ENCODE data around the gene DCD.
"Not testable (repeated sequence)": the region's sequence is repeated elsewhere in the genome, so short reads cannot be mapped to it uniquely, and the experiment has no call there.

The DCD gene

DNA sequence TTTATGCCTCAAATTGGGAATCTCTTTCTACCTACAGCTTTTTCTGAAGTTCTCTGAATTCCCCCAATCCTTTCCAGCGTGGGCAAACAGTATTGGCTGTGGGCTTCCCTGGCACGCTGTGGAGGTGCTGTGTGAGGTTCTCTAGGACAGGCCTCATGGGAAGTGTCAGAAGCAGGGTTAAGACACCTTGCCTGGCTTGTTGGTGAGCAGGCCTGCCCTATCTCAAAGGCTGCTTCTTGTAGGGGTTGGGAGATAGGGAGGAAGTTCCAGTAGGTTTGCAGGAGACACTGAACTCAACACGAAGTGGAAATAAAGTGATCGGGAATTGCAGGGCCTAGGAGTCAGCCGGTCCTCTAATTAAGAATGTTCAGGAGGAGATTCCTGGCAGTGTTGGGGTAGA, 30.0 kb upstream of the DCD start:
- no peaks in the 10 kb centered on the region for H3K27me3 ChIP-seq (ENCODE audit: control insufficient read depth, insufficient read depth, low read length, poor library complexity, severe bottlenecking)
- no peak overlapping the region for H3K4me3 ChIP-seq (ENCODE audit: insufficient read depth, low read depth, low read length)
- H3K9me3 ChIP-seq (ENCODE audit: control insufficient read depth, low read length), result no peaks in the 10 kb centered on the region
- H3K36me3 ChIP-seq (ENCODE audit: control insufficient read depth, insufficient read depth, low read length), result no peaks in the 10 kb centered on the region
- no peaks in the 10 kb centered on the region for H3K4me1 ChIP-seq (ENCODE audit: control insufficient read depth, insufficient read depth, low read length)
- WGBS, 2 experiments, result 88 to 91% methylated on average over 5 of the region's 5 CpGs
- H3K27ac ChIP-seq (ENCODE audit: insufficient read depth, low read depth, low read length, poor library complexity, severe bottlenecking), result no peak overlapping the region

DNA sequence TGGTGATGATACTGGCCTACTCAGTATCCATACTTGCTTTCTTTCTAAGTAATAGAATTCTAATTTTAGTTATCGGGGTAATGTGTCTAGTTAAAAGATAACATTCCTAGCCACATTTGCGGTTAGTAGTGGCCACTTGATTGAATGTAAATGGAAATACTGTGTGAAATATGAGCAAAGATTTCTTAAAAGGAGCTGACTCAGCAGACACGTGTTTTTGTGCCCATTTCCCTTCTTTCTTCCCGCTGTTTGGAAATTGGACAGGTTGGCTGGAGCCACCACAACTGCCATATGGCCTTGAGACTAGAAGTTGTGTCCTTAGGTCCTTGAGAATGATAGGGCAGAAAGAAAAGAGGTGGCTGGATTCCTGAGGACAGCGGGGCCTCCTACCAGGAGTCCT, 19.8 kb upstream of the DCD start:
- Histone ChIP-seq H3K4me1 (ENCODE audit: control insufficient read depth, insufficient read depth, low read length) (no peaks in the 10 kb centered on the region), H3K4me3 (ENCODE audit: insufficient read depth, low read depth, low read length) (no peak overlapping the region), H3K27me3 (ENCODE audit: control insufficient read depth, insufficient read depth, low read length, poor library complexity, severe bottlenecking) (no peaks in the 10 kb centered on the region), H3K27ac (ENCODE audit: insufficient read depth, low read depth, low read length, poor library complexity, severe bottlenecking) (no peak overlapping the region), H3K9me3 (ENCODE audit: control insufficient read depth, low read length) (no peaks in the 10 kb centered on the region), H3K36me3 (ENCODE audit: control insufficient read depth, insufficient read depth, low read length) (no peaks in the 10 kb centered on the region)
- 88 to 94% methylated on average over 5 of the region's 5 CpGs for WGBS, 2 experiments

DNA sequence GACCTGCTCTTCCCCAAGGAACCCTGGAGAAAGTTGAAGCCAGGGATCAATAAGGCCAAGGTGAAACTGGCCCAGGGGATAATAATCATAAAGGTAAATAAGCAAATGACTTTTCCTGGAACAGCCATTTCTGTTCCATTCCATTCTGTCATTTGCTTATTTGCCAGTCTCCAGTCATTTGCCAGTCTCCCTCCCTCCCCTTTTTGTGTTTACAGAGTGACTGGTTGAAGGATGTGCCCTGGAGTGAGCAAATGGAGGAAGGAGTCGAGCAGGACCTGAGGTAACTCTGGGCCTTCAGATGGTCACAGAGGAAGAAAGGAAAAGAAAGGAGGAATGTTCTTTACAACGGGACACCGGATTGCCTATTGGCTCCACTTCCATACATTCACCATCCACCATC, 17.8 kb upstream of the DCD start:
- H3K9me3 ChIP-seq (ENCODE audit: control insufficient read depth, low read length), result no peaks in the 10 kb centered on the region
- no peak overlapping the region for H3K4me3 ChIP-seq (ENCODE audit: insufficient read depth, low read depth, low read length)
- WGBS, 2 experiments, result 86 to 89% methylated on average over 1 of the region's 3 CpGs
- no peaks in the 10 kb centered on the region for H3K4me1 ChIP-seq (ENCODE audit: control insufficient read depth, insufficient read depth, low read length)
- H3K36me3 ChIP-seq (ENCODE audit: control insufficient read depth, insufficient read depth, low read length), result no peaks in the 10 kb centered on the region
- no peak overlapping the region for H3K27ac ChIP-seq (ENCODE audit: insufficient read depth, low read depth, low read length, poor library complexity, severe bottlenecking)
- no peaks in the 10 kb centered on the region for H3K27me3 ChIP-seq (ENCODE audit: control insufficient read depth, insufficient read depth, low read length, poor library complexity, severe bottlenecking)

DNA sequence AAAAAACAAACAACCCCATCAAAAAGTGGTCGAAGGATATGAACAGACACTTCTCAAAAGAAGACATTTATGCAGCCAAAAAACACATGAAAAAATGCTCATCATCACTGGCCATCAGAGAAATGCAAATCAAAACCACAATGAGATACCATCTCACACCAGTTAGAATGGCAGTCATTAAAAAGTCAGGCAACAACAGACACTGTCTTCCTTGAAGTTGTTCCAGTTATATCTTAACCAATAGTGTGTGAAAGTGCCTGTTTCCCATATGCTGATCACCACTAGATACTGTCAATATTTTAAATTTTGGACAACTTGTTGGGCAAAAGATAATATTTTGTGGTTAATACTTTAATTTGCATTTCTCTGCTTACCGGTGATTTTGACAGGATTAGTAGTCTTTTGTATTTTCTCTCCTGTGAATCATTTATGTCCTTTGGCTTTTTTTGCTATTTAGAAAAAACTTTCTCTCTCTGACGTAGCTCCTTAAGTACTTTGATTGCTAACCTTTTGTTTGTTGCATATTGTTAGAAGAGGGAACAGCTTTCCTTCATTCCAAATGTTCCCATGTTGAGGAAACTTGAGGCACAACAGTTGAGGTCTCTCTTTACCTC, 17.0 kb upstream of the DCD start:
- not testable (repeated sequence) for H3K9me3 ChIP-seq (ENCODE audit: control insufficient read depth, low read length); H3K4me3 ChIP-seq (ENCODE audit: insufficient read depth, low read depth, low read length)
- 92 to 96% methylated on average over 2 of the region's 3 CpGs for WGBS, 2 experiments

DNA sequence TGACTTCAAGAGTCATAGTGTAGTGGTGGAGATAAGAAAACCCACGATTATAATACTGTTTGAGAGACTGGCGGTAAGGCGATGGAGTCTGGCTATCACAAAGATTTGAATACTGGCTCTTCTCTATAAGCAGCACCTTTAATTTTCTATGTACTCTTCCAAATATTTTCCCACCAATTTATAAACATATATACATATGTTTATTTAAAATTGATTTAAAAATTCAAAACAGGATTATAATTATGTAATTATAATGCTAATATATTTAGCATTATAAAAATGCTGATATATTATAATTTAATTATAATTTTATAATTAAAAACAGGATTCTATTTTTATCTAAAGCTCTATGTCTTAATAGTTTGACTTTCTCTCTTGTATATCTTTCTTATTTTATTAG, 15.4 kb upstream of the DCD start:
- H3K4me1 ChIP-seq (ENCODE audit: control insufficient read depth, insufficient read depth, low read length), result no peaks in the 10 kb centered on the region
- 97 to 100% methylated on average over 3 of the region's 3 CpGs for WGBS, 2 experiments
- no peak overlapping the region for H3K4me3 ChIP-seq (ENCODE audit: insufficient read depth, low read depth, low read length)
- H3K36me3 ChIP-seq (ENCODE audit: control insufficient read depth, insufficient read depth, low read length), result no peaks in the 10 kb centered on the region
- no peak overlapping the region for H3K27ac ChIP-seq (ENCODE audit: insufficient read depth, low read depth, low read length, poor library complexity, severe bottlenecking)
- H3K27me3 ChIP-seq (ENCODE audit: control insufficient read depth, insufficient read depth, low read length, poor library complexity, severe bottlenecking), result no peaks in the 10 kb centered on the region
- H3K9me3 ChIP-seq (ENCODE audit: control insufficient read depth, low read length), result no peaks in the 10 kb centered on the region

More for the DNA sequence above, 17.0 kb upstream of the DCD start:
- not testable (repeated sequence) for H3K27ac ChIP-seq (ENCODE audit: insufficient read depth, low read depth, low read length, poor library complexity, severe bottlenecking); H3K27me3 ChIP-seq (ENCODE audit: control insufficient read depth, insufficient read depth, low read length, poor library complexity, severe bottlenecking); H3K4me1 ChIP-seq (ENCODE audit: control insufficient read depth, insufficient read depth, low read length); H3K36me3 ChIP-seq (ENCODE audit: control insufficient read depth, insufficient read depth, low read length)

DNA sequence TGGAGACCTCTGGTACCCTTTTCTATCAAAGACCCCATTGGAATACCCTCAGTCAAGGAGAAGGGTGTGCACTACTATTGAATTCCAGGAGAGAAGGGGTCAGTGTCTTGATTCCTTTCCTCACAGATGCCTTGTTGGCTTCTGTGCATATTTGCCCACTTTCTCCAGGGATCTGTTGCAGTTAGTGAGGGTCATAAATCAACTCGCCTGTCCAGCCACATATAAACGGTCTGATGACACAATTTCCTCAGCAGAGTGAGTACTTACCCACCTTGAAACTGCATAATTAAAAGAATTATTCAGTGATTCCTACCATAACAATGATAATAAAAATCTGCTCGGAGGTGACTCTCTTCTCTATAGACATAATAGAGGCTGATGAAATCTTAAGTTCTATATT, 13.9 kb upstream of the DCD start:
- H3K4me1 ChIP-seq (ENCODE audit: control insufficient read depth, insufficient read depth, low read length), result no peaks in the 10 kb centered on the region
- no peaks in the 10 kb centered on the region for H3K36me3 ChIP-seq (ENCODE audit: control insufficient read depth, insufficient read depth, low read length)
- H3K9me3 ChIP-seq (ENCODE audit: control insufficient read depth, low read length), result no peaks in the 10 kb centered on the region
- no peak overlapping the region for H3K4me3 ChIP-seq (ENCODE audit: insufficient read depth, low read depth, low read length)
- H3K27me3 ChIP-seq (ENCODE audit: control insufficient read depth, insufficient read depth, low read length, poor library complexity, severe bottlenecking), result no peaks in the 10 kb centered on the region
- no peak overlapping the region for H3K27ac ChIP-seq (ENCODE audit: insufficient read depth, low read depth, low read length, poor library complexity, severe bottlenecking)
- WGBS, 2 experiments, result 86 to 88% methylated on average over 2 of the region's 3 CpGs

DNA sequence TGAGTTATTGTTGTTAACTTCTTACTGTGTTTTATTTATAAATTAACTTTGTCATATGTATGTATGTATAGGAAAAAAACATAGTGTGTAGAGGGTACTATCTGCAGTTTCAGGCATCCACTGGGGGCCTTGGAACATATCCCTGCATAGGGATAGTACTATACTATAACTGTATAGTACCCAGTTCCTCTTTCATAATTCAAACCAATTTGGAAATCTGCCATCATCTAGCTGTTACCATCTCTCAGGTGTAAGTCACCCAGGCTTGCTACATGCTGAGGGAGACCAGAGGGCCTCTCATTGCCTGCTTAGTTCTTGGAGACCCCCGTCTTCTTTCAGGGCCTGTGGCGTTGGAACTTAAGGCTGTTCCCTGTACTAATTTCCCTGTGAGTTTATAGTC, 12.9 kb upstream of the DCD start:
- Histone ChIP-seq H3K9me3 (ENCODE audit: control insufficient read depth, low read length) (no peaks in the 10 kb centered on the region), H3K27ac (ENCODE audit: insufficient read depth, low read depth, low read length, poor library complexity, severe bottlenecking) (no peak overlapping the region), H3K4me1 (ENCODE audit: control insufficient read depth, insufficient read depth, low read length) (no peaks in the 10 kb centered on the region), H3K27me3 (ENCODE audit: control insufficient read depth, insufficient read depth, low read length, poor library complexity, severe bottlenecking) (no peaks in the 10 kb centered on the region), H3K4me3 (ENCODE audit: insufficient read depth, low read depth, low read length) (no peak overlapping the region), H3K36me3 (ENCODE audit: control insufficient read depth, insufficient read depth, low read length) (no peaks in the 10 kb centered on the region)
- WGBS, 2 experiments, result 93 to 95% methylated on average over 2 of the region's 2 CpGs

DNA sequence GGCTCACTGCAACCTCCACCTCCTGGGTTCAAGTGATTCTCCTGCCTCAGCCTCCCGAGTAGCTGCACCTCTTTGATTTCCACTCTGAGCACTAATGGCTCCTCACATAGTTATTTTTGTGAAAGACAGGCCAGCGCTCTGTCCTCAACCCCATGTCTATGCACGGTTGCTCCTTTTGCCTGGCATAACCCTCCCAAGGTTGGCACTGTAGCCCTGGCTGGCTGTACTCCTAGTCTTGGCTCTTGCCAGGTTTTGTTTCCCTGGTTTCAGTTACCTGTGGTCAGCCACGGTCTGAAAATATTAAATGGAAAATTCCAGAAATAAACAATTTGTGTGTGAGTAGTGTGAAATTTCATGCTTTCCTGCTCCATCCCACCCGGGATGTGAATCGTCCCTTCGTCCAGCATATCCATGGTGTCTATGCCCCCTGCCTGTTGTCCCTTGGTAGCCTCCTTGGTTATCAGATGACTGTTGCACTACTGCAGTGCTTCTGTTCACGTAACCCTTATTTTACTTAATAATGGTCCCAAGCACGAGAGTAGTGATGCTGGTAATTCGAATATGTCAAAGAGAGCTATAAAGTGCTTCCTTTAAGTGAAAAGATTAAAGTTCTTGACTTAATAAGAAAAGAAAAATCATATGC, 12.3 kb upstream of the DCD start:
- Histone ChIP-seq H3K4me3 (ENCODE audit: insufficient read depth, low read depth, low read length) (no peak overlapping the region), H3K9me3 (ENCODE audit: control insufficient read depth, low read length) (no peaks in the 10 kb centered on the region), H3K27ac (ENCODE audit: insufficient read depth, low read depth, low read length, poor library complexity, severe bottlenecking) (no peak overlapping the region), H3K4me1 (ENCODE audit: control insufficient read depth, insufficient read depth, low read length) (no peaks in the 10 kb centered on the region), H3K27me3 (ENCODE audit: control insufficient read depth, insufficient read depth, low read length, poor library complexity, severe bottlenecking) (no peaks in the 10 kb centered on the region), H3K36me3 (ENCODE audit: control insufficient read depth, insufficient read depth, low read length) (no peaks in the 10 kb centered on the region)
- 87 to 90% methylated on average over 10 of the region's 10 CpGs for WGBS, 2 experiments

DNA sequence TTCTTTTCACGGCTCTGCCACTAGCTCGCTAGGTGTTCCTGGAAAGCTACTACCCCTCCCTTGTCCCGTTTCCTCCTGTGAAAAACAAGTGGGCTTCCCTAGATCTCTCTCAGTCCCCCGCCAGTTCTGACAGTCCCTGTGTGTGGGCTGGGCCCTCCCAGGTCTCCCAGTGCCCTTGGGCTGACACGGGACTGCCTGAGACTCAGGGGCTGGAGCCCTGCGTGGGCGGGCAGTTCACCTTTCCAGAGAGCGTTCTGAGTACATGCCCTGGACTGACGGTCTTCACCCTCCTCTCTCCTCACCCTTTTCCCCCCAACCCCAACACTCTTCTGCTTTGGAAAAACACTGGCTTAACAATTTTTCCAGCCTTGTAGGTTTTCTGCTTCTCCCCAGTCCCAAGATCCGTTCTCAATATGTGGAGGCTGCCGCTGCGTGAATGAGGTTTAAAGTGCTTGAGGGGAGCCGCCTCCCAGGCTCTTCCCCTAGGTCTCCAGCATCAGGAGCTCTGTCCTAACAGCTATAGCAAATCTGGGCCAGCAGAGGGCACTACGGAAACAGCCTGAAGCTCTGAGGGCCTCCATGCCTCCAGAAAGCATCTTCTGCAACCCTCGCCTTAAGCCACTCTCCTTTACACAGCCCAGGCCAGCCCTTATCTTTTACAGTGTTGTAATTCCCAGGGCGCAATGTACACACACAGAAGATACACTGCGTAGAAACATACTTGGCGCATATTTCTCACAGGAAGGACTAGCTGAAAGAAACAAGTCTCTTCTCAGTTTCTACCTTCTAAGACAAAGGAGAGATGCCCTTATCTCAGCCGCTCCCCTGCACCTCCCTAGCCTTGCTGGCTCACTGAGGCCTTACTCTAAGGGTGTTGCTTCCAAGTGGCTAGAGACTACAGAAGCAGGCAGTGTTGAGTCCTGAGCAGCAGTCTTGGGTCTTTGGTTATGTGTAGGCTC, 10.4 kb upstream of the DCD start:
- Histone ChIP-seq H3K27me3 (ENCODE audit: control insufficient read depth, insufficient read depth, low read length, poor library complexity, severe bottlenecking) (no peaks in the 10 kb centered on the region), H3K27ac (ENCODE audit: insufficient read depth, low read depth, low read length, poor library complexity, severe bottlenecking) (no peak overlapping the region), H3K4me3 (ENCODE audit: insufficient read depth, low read depth, low read length) (no peak overlapping the region), H3K9me3 (ENCODE audit: control insufficient read depth, low read length) (no peaks in the 10 kb centered on the region), H3K36me3 (ENCODE audit: control insufficient read depth, insufficient read depth, low read length) (no peaks in the 10 kb centered on the region), H3K4me1 (ENCODE audit: control insufficient read depth, insufficient read depth, low read length) (peaks cover 4% of the 10 kb centered on the region)
- 73 to 74% methylated on average over 19 of the region's 19 CpGs for WGBS, 2 experiments

DNA sequence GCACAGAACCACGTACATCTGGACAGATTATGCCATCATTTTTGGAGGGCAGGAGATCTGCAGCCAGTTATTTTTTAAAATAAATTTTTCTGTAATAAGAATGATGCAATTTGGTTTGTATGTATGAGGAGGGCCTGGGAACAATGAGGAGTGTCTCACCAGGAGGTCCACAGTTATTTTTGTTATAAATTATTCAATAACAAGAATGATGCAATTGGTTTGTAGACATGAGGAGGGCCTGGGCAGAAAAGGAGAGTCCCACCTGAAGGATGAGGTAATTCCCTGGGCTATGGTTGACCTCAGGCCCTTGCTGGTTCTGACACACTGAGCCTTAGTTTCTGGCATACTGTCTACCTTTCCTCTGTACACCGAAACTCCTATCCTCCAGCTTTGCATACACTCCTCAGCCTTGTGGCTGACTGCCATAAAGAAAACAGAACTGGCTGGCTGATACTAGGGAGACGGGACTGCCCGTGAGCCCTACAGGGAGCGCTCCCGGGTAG, 9.0 kb upstream of the DCD start:
- no peak overlapping the region for H3K4me3 ChIP-seq (ENCODE audit: insufficient read depth, low read depth, low read length)
- peaks cover 4% of the 10 kb centered on the region for H3K4me1 ChIP-seq (ENCODE audit: control insufficient read depth, insufficient read depth, low read length)
- H3K27me3 ChIP-seq (ENCODE audit: control insufficient read depth, insufficient read depth, low read length, poor library complexity, severe bottlenecking), result no peaks in the 10 kb centered on the region
- H3K9me3 ChIP-seq (ENCODE audit: control insufficient read depth, low read length), result no peaks in the 10 kb centered on the region
- no peak overlapping the region for H3K27ac ChIP-seq (ENCODE audit: insufficient read depth, low read depth, low read length, poor library complexity, severe bottlenecking)
- 91 to 94% methylated on average over 6 of the region's 6 CpGs for WGBS, 2 experiments
- H3K36me3 ChIP-seq (ENCODE audit: control insufficient read depth, insufficient read depth, low read length), result no peaks in the 10 kb centered on the region

All from ectodermal cell (in vitro differentiated cells).